ENCODE data around the gene LRP4.
A peak's percentile ranks its signal among the peaks of the same experiment; 100 is the strongest.
"Not testable (repeated sequence)": the region's sequence is repeated elsewhere in the genome, so short reads cannot be mapped to it uniquely, and the experiment has no call there.

The LRP4 gene

GRCh38 chr11:46942172-46942571, 23.8 kb upstream of the LRP4 start:
- no peak for TF ChIP-seq CSRNP3 (CRISPR knock-in tag; IDR thresholded peaks at IDR 0.05)
- TF ChIP-seq ZFP30 (CRISPR knock-in tag; IDR thresholded peaks at IDR 0.05) = no peak
- no peak for TF ChIP-seq ZC3H10 (CRISPR knock-in tag; IDR thresholded peaks at IDR 0.05)
- TF ChIP-seq ZFP3 (CRISPR knock-in tag; IDR thresholded peaks at IDR 0.05) = no peak
- TF ChIP-seq BACH2 (CRISPR knock-in tag; IDR thresholded peaks at IDR 0.05; ENCODE audit: borderline replicate concordance) = no peak
- no peak for TF ChIP-seq ZNF8 (CRISPR knock-in tag; IDR thresholded peaks at IDR 0.05)
- no peak for TF ChIP-seq SNAI2 (CRISPR knock-in tag; IDR thresholded peaks at IDR 0.05)
- no peak for TF ChIP-seq GLIS3 (CRISPR knock-in tag; IDR thresholded peaks at IDR 0.05)
- no peak for TF ChIP-seq ISL1 (CRISPR knock-in tag; IDR thresholded peaks at IDR 0.05)
- TF ChIP-seq OSR1 (CRISPR knock-in tag; IDR thresholded peaks at IDR 0.05) = no peak
- TF ChIP-seq, protein P1, sequence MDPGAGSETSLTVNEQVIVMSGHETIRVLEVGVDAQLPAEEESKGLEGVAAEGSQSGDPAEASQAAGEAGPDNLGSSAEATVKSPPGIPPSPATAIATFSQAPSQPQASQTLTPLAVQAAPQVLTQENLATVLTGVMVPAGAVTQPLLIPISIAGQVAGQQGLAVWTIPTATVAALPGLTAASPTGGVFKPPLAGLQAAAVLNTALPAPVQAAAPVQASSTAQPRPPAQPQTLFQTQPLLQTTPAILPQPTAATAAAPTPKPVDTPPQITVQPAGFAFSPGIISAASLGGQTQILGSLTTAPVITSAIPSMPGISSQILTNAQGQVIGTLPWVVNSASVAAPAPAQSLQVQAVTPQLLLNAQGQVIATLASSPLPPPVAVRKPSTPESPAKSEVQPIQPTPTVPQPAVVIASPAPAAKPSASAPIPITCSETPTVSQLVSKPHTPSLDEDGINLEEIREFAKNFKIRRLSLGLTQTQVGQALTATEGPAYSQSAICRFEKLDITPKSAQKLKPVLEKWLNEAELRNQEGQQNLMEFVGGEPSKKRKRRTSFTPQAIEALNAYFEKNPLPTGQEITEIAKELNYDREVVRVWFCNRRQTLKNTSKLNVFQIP (CRISPR knock-in tag; IDR thresholded peaks at IDR 0.05; ENCODE audit: borderline replicate concordance, low read depth) = no peak
- TF ChIP-seq RARB (CRISPR knock-in tag; IDR thresholded peaks at IDR 0.05) = no peak
- TF ChIP-seq PPARA (CRISPR knock-in tag; IDR thresholded peaks at IDR 0.05; ENCODE audit: borderline replicate concordance) = no peak
- TF ChIP-seq CSDC2 (CRISPR knock-in tag; IDR thresholded peaks at IDR 0.05) = no peak
- no peak for ATAC-seq

DNA sequence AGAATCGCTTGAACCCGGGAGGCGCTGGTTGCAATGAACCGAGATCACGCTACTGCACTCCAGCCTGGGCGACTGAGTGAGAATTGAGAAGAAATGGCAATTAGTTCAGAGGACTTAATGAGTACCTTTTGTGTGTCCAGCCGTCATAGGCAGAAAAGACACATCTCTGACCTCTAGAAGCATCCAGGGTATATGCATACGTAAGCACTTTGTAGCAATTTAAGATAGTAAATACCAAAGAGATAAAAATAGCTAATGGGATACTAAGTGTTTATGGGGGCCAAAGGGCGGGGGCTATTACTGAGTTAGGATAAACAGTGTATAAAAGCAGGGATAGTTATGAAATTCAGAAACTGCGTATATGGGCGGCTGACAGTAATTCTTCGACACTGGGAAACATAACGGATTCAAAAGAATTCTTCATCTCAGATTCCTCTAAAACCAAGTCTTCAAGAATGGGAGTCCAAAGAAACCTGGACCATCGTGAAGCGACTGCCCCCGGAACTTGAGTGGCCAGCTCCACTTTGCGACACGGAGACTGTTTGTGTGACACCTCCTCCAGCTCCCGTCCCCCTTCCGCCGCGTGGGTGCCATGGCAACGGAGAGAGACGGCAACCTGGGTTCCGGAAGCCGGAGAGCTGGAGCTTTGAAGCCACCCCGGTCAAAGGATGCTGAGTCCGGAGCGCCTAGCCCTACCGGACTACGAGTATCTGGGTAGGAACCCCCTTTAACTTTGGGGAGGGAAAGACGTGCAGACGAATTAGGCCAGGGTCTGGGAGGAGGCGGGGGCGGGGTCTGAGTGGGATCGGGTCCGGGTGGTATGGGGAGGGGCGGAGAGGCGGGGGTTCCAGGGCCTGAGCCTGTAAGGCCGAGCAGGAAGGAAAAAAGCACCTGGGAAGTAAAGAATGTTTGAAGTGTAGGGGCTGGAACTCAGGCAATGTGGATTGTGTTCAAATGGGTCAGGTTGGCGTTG, 18.1 kb upstream of the LRP4 start, which contains the start of gene CSTPP1:
Gene CSTPP1, plus strand, starts transcription at position 624 of the 973 bp plus-strand sequence. Its CDS starts 45 bp downstream, at position 669.
- TF ChIP-seq, protein P2, sequence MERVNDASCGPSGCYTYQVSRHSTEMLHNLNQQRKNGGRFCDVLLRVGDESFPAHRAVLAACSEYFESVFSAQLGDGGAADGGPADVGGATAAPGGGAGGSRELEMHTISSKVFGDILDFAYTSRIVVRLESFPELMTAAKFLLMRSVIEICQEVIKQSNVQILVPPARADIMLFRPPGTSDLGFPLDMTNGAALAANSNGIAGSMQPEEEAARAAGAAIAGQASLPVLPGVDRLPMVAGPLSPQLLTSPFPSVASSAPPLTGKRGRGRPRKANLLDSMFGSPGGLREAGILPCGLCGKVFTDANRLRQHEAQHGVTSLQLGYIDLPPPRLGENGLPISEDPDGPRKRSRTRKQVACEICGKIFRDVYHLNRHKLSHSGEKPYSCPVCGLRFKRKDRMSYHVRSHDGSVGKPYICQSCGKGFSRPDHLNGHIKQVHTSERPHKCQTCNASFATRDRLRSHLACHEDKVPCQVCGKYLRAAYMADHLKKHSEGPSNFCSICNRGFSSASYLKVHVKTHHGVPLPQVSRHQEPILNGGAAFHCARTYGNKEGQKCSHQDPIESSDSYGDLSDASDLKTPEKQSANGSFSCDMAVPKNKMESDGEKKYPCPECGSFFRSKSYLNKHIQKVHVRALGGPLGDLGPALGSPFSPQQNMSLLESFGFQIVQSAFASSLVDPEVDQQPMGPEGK (CRISPR knock-in tag; IDR thresholded peaks at IDR 0.05; ENCODE audit: borderline replicate concordance) = peak; percentile 23; the same call in 1 of the 2 replicates
- no peak for TF ChIP-seq ISL1 (CRISPR knock-in tag; IDR thresholded peaks at IDR 0.05)
- ATAC-seq = peak; percentile 99

GRCh38 chr11:46930089-46930488, 11.7 kb upstream of the LRP4 start:
- peak; percentile 79 for ATAC-seq
- TF ChIP-seq ESRRG (CRISPR knock-in tag; IDR thresholded peaks at IDR 0.05) = no peak
- TF ChIP-seq ZNF565 (CRISPR knock-in tag; conservative IDR thresholded peaks at IDR 0.05; ENCODE audit: low read depth) = no peak
- no peak for TF ChIP-seq CSDC2 (CRISPR knock-in tag; IDR thresholded peaks at IDR 0.05)
- no peak for TF ChIP-seq ZFP30 (CRISPR knock-in tag; IDR thresholded peaks at IDR 0.05)
- no peak for TF ChIP-seq BACH2 (CRISPR knock-in tag; IDR thresholded peaks at IDR 0.05; ENCODE audit: borderline replicate concordance)
- TF ChIP-seq OSR1 (CRISPR knock-in tag; IDR thresholded peaks at IDR 0.05) = no peak
- TF ChIP-seq, protein P3, sequence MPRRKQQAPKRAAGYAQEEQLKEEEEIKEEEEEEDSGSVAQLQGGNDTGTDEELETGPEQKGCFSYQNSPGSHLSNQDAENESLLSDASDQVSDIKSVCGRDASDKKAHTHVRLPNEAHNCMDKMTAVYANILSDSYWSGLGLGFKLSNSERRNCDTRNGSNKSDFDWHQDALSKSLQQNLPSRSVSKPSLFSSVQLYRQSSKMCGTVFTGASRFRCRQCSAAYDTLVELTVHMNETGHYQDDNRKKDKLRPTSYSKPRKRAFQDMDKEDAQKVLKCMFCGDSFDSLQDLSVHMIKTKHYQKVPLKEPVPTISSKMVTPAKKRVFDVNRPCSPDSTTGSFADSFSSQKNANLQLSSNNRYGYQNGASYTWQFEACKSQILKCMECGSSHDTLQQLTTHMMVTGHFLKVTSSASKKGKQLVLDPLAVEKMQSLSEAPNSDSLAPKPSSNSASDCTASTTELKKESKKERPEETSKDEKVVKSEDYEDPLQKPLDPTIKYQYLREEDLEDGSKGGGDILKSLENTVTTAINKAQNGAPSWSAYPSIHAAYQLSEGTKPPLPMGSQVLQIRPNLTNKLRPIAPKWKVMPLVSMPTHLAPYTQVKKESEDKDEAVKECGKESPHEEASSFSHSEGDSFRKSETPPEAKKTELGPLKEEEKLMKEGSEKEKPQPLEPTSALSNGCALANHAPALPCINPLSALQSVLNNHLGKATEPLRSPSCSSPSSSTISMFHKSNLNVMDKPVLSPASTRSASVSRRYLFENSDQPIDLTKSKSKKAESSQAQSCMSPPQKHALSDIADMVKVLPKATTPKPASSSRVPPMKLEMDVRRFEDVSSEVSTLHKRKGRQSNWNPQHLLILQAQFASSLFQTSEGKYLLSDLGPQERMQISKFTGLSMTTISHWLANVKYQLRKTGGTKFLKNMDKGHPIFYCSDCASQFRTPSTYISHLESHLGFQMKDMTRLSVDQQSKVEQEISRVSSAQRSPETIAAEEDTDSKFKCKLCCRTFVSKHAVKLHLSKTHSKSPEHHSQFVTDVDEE (CRISPR knock-in tag; IDR thresholded peaks at IDR 0.05) = no peak

DNA sequence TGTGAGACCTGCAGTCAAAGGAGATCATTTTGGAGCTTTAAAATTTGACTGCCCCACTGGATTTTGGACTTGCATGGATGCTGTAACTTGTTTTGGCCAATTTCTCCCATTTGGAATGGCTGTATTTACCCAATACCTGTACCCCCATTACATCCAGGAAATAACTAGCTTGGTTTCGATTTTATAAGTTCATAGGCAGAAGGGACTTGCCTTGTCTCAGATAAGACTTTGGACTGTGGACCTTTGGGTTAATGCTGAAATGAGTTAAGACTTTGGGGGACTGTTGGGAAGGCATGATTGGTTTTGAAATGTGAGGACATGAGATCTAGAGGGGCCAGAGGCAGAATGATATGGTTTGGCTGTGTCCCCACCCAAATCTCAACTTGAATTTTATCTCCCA, 10.4 kb upstream of the LRP4 start:
- not testable (repeated sequence) for ATAC-seq

DNA sequence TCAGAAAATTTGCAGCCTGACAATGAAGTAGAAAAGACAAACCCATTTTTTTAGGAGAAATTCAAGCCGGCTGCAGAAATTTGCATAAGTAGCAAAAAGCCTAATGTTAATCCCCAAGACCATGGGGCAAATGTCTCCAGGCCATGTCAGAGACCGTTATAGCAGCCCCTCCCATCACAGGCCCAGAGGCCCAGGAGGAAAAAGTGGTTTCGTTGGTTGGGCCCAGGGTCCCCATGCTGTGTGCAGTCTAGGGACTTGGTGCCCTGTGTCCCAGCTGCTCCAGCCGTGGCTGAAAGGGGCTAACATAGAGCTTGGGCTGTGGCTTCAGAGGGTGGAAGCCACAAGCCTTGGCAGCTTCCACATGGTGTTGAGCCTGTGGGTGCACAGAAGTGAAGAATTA, 9.6 kb upstream of the LRP4 start:
- not testable (repeated sequence) for ATAC-seq
